OCI-LY7 (cell line): ENCODE results near the gene ALOX15B. TPM values are rescaled to one million over a fixed set of nuclear protein-coding genes. Genes with fewer than 3 reads are reported as not detected.

ENCODE experiments used
- BruUV-seq: library from RNA; stranded (reverse); fragments of 400-500 nt; replicated peaks from 2 replicates; lab custom pipeline; 2021; lab: Mats Ljungman, UMichigan
- CTCF ChIA-PET: fragments of 300-600 bp; sonication (Branson Sonifier 250); formaldehyde crosslinking; loops from one replicate; lab custom pipeline; 2022; ENCODE audit warnings: antibody characterized with exemption; ENCODE audit not compliant: unreplicated experiment; lab: Charles Lee
- POLR2A ChIA-PET: fragments of 300-600 bp; sonication (Branson Sonifier 250); formaldehyde crosslinking; loops from one replicate; lab custom pipeline; 2022; ENCODE audit warnings: antibody characterized with exemption; lab: Charles Lee
- DNase-seq: peaks from one replicate; pipeline ENCODE4 v3.0.0-alpha.2; 2015; ENCODE audit warnings: low spot score
- H2AFZ ChIP-seq: fragments of 200-600 bp; sonication (generic), shearing (Covaris generic); 2 replicates; pipeline ENCODE4 v1.6.1; 2014; ENCODE audit warnings: mild to moderate bottlenecking, antibody characterized with exemption, low read length, moderate library complexity
- H3K27ac ChIP-seq: fragments of 200-600 bp; sonication (generic); 2 replicates; pipeline ENCODE4 v1.5.1; 2014; ENCODE audit warnings: mixed run types, low read depth, mild to moderate bottlenecking, moderate library complexity, low read length, inconsistent platforms; ENCODE audit not compliant: poor library complexity, severe bottlenecking
- H3K36me3 ChIP-seq: fragments of 200-600 bp; sonication (generic); 2 replicates; pipeline ENCODE4 v1.6.1; 2014; ENCODE audit warnings: mild to moderate bottlenecking, antibody characterized with exemption, low read length, moderate library complexity, mixed read lengths; ENCODE audit not compliant: insufficient read depth
- H3K4me1 ChIP-seq: fragments of 200-600 bp; sonication (generic); 2 replicates; pipeline ENCODE4 v1.5.1; 2014; ENCODE audit warnings: mild to moderate bottlenecking, low read length; ENCODE audit not compliant: insufficient read depth, poor library complexity, severe bottlenecking
- H3K4me2 ChIP-seq: fragments of 200-600 bp; sonication (generic); 2 replicates; pipeline ENCODE4 v1.6.1; 2014; ENCODE audit warnings: mild to moderate bottlenecking, low read length
- H3K4me3 ChIP-seq: fragments of 200-600 bp; sonication (generic); 2 replicates; pipeline ENCODE4 v1.5.1; 2014; ENCODE audit warnings: mild to moderate bottlenecking, low read depth, low read length; ENCODE audit not compliant: poor library complexity, severe bottlenecking
- H3K79me2 ChIP-seq: fragments of 200-600 bp; sonication (generic); 2 replicates; pipeline ENCODE4 v1.6.1; 2016; ENCODE audit warnings: low read depth, mild to moderate bottlenecking, low read length, moderate library complexity, mixed read lengths; ENCODE audit not compliant: insufficient read depth
- H3K9me2 ChIP-seq: fragments of 200-600 bp; sonication (generic); 2 replicates; pipeline ENCODE4 v1.6.1; 2016; ENCODE audit warnings: mild to moderate bottlenecking, low read length, mixed read lengths; ENCODE audit not compliant: insufficient read depth
- H3K9me3 ChIP-seq: fragments of 200-600 bp; sonication (generic); 2 replicates; pipeline ENCODE4 v1.6.1; 2014; ENCODE audit warnings: mild to moderate bottlenecking, mixed run types, low read length, mixed read lengths
- H4K20me1 ChIP-seq: fragments of 200-600 bp; sonication (generic); 2 replicates; pipeline ENCODE4 v1.6.1; 2014; ENCODE audit warnings: mild to moderate bottlenecking, antibody characterized with exemption, low read length, moderate library complexity, mixed read lengths; ENCODE audit not compliant: insufficient read depth
- EZH2phosphoT487 ChIP-seq: fragments of 200-600 bp; sonication (generic); IDR thresholded peaks from 2 replicates; pipeline ENCODE4 v1.6.1; 2018; ENCODE audit warnings: low read depth, borderline replicate concordance, mild to moderate bottlenecking, mixed run types, antibody characterized with exemption, low read length, moderate library complexity, mixed read lengths
- intact Hi-C: fragments of 100-400 bp; cut with micrococcal nuclease; formaldehyde crosslinking; loops from one replicate; pipeline ENCODE4 v1.10.0; 2022; ENCODE audit not compliant: unreplicated experiment
- total RNA-seq, 2 experiments: library from RNA; depleted of rRNA in 1 of 2; stranded (reverse); fragments of >200 nt in 1 of 2; shearing (Covaris generic) in 1 of 2; gene quantifications; 2 replicates each; pipeline ENCODE4 v1.2.3, GENCODE V29; 2014 to 2022
- TF ChIP-seq, protein P1 (sequence below): fragments of 200-600 bp; sonication (generic); conservative IDR thresholded peaks from 2 replicates; pipeline ENCODE4 v1.5.1; 2014; ENCODE audit warnings: mild to moderate bottlenecking, antibody characterized with exemption, low read length, moderate library complexity, mixed read lengths

The ALOX15B gene
- total RNA-seq, 2 experiments from 2014 or later = not detected

- no peak overlapping the region; the same call in 1 of the 2 replicates for H3K4me2 ChIP-seq
- H3K27ac ChIP-seq = no peak overlapping the region
- no peak for TF ChIP-seq EZH2phosphoT487
- TF ChIP-seq, protein P1, sequence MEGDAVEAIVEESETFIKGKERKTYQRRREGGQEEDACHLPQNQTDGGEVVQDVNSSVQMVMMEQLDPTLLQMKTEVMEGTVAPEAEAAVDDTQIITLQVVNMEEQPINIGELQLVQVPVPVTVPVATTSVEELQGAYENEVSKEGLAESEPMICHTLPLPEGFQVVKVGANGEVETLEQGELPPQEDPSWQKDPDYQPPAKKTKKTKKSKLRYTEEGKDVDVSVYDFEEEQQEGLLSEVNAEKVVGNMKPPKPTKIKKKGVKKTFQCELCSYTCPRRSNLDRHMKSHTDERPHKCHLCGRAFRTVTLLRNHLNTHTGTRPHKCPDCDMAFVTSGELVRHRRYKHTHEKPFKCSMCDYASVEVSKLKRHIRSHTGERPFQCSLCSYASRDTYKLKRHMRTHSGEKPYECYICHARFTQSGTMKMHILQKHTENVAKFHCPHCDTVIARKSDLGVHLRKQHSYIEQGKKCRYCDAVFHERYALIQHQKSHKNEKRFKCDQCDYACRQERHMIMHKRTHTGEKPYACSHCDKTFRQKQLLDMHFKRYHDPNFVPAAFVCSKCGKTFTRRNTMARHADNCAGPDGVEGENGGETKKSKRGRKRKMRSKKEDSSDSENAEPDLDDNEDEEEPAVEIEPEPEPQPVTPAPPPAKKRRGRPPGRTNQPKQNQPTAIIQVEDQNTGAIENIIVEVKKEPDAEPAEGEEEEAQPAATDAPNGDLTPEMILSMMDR = no peak
- POLR2A ChIA-PET = interaction anchor here (1.0 kb wide), 1 partner anchor 67 kb away, joined by 3 read pairs; no protein-coding TSS in a partner anchor
- intact Hi-C loops = loop anchor here (1.0 to 5.0 kb wide), 3 partner anchors 40 to 145 kb away; no protein-coding TSS in a partner anchor
- H3K79me2 ChIP-seq = no peaks in the 10 kb centered on the region
- no peaks in the 10 kb centered on the region for H3K36me3 ChIP-seq
- no peak overlapping the region for H3K4me3 ChIP-seq
- CTCF ChIA-PET = interaction anchor here (1.4 kb wide), 1 partner anchor 48 kb away, joined by 3 read pairs; no protein-coding TSS in a partner anchor
- BruUV-seq = no TSS peak
- no peaks in the 10 kb centered on the region for H3K9me3 ChIP-seq
- no peaks in the 10 kb centered on the region for H4K20me1 ChIP-seq
- DNase-seq = no peak
- H2AFZ ChIP-seq = peak overlapping the region; percentile 60
- H3K9me2 ChIP-seq = no peaks in the 10 kb centered on the region
- peaks cover 27% of the 10 kb centered on the region for H3K4me1 ChIP-seq
Observed at GRCh38 chr17:8056976-8057625, 18.2 kb downstream of the ALOX15B start.

DNA sequence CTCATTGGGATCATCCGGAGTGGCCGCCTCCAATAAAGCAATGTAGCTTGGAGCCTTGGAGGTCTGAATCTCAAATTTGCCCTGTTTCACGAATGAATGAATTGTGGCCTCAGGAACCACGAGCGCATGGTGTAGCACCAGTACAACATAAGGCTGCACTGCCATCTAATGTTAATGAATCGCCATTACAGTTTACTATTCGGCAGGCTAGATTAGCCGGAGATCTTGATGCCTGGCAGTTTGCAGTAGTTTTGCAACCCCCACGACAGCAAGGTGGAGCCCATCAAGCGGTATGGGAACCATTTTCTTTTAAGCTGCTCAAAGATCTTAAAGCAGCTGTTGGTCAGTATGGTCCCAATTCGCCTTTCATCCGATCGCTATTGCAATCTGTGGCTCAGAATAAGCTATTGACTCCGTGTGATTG is 18.8 kb downstream of the ALOX15B start:
- H3K27ac ChIP-seq = no peak overlapping the region
- POLR2A ChIA-PET = no interaction called here
- peak overlapping the region; percentile 21; the same call in 1 of the 2 replicates for H3K4me2 ChIP-seq
- CTCF ChIA-PET = interaction anchor here (0.8 to 1.4 kb wide), 2 partner anchors 47 to 53 kb away, joined by 3 read pairs; no protein-coding TSS in a partner anchor
- TF ChIP-seq EZH2phosphoT487 = no peak
- TF ChIP-seq, protein P1 = peak; percentile 85
- H3K36me3 ChIP-seq = no peaks in the 10 kb centered on the region
- no peak overlapping the region for H3K4me3 ChIP-seq
- no TSS peak for BruUV-seq
- no peaks in the 10 kb centered on the region for H4K20me1 ChIP-seq
- intact Hi-C loops = loop anchor here (1.0 to 5.0 kb wide), 3 partner anchors 41 to 145 kb away; no protein-coding TSS in a partner anchor
- H3K4me1 ChIP-seq = peaks cover 27% of the 10 kb centered on the region
- H3K9me3 ChIP-seq = no peaks in the 10 kb centered on the region
- peak overlapping the region; percentile 60 for H2AFZ ChIP-seq
- peak; percentile 90 for DNase-seq
- H3K79me2 ChIP-seq = no peaks in the 10 kb centered on the region
- H3K9me2 ChIP-seq = no peaks in the 10 kb centered on the region

- TF ChIP-seq, protein P1 = no peak
- TF ChIP-seq EZH2phosphoT487 = no peak
- H3K9me2 ChIP-seq = no peaks in the 10 kb centered on the region
- no peaks in the 10 kb centered on the region for H4K20me1 ChIP-seq
- H3K9me3 ChIP-seq = no peaks in the 10 kb centered on the region
- BruUV-seq = no TSS peak
- ChIA-PET CTCF (interaction anchor here (0.6 to 1.0 kb wide), 4 partner anchors 17 to 97 kb away, joined by 3 read pairs; no protein-coding TSS in a partner anchor), POLR2A (no interaction called here)
- no peaks in the 10 kb centered on the region for H3K36me3 ChIP-seq
- H3K4me2 ChIP-seq = no peak overlapping the region
- peak overlapping the region; percentile 34; the same call in 1 of the 2 replicates for H2AFZ ChIP-seq
- no peak for DNase-seq
- peaks cover 27% of the 10 kb centered on the region for H3K4me1 ChIP-seq
- no peaks in the 10 kb centered on the region for H3K79me2 ChIP-seq
- no peak overlapping the region for H3K4me3 ChIP-seq
- no peak overlapping the region for H3K27ac ChIP-seq
- intact Hi-C loops = loop anchor here (5.0 kb wide), 1 partner anchor 147 kb away; no protein-coding TSS in a partner anchor
Observed at GRCh38 chr17:8059131-8059530, 20.3 kb downstream of the ALOX15B start.
